HG03457 (cell line): ENCODE data around the gene NTN1.
"Not testable (repeated sequence)": the region's sequence is repeated elsewhere in the genome, so short reads cannot be mapped to it uniquely, and the experiment has no call there.

Source experiments
- ATAC-seq: cut with Tn5 transposase; IDR thresholded peaks from one replicate; pipeline ENCODE4 v1.9.1; 2021; ENCODE audit warnings: moderate number of reproducible peaks; ENCODE audit not compliant: unreplicated experiment

Gene NTN1

DNA sequence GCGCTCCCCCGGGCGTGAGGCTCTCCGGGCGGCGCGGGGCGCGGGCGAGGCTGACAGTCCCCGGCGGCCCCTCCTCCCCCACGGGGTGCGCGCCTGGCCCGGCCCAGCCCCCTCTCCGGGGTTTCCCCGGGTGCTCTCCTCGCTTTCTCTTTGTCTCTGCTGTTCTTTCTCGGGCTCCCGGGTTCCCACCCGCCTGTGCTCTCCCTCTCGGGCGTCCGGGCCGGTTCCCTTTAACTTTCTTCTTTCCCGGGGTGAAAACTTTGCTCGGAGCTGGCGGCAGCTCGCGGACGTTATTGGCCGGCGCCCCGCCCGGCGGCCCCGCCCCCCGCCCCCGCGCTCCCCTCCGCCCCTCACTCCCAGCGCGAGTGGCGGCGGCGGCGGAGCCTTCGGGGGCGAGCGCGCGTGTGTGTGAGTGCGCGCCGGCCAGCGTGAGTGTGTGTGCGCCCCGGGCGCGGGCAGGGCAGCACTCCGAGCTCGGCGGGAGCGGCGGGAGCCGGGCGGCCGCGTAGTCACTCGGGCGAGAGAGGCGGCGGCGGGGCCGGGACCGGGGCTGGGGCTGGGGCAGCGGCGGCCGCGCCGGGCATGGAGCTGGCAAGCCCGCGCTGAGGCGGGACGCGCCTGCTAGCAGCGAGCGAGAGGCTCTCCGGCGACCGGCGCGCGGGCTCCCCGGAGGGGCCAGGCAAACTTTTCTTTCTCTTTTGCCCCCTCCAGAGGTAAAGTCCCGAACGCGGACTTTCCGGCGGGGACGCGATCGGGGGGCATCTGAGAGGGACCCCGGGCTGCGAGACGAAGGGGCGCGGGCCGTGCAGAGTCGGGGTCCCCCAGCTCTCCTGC is at the start of gene NTN1:
Gene NTN1, plus strand, starts transcription at position 353 of the 834 bp plus-strand sequence. CDS start 864 bp downstream, outside the sequence.
- ATAC-seq, result no peak

DNA sequence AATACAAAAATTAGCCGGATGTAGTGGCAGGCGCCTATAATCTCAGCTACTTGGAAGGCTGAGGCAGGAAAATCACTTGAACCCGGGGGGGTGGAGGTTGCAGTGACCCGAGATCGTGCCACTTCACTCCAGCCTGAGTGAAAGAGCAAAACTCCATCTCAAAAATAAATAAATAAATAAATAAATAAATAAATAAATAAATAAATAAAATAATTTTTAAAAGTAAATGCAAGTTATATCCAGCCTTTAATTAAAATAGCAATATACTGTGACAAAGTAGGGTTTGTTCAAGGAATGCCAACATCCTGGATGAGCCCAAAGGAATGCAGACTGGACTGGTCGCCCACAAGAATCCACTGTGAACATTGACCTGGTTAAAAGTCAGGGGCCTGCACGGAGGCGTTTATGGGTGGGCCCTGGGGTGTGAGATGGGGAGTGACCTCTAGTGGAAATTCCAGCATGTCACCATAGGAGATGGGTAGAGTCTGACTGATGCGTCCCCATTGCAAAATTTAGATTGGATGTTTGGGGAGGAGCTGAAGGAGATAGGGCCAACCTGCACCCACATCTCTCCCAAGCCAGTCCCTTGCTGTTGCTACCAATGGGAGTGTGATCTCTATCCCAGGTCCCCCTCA is 46.1 kb upstream of the NTN1 start:
- ATAC-seq, result no peak

DNA sequence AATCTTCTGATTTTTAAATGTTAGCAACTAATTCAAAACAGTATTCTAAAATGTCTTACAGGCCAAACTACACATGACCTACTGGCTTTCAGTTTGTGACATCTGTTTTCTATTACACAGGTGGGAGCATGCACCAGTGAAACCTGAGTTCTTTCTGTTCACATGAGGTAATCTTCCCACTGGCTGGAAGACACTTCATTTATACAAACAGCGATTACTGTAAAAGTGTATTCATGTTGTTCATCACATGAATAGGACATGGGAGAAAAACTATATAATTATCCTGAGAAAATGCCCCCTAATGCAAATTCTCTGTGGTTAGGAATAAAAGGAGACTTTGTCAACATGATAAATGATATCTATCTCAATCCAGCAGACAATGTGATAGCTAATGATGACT is 44.7 kb upstream of the NTN1 start:
- ATAC-seq, result no peak

DNA sequence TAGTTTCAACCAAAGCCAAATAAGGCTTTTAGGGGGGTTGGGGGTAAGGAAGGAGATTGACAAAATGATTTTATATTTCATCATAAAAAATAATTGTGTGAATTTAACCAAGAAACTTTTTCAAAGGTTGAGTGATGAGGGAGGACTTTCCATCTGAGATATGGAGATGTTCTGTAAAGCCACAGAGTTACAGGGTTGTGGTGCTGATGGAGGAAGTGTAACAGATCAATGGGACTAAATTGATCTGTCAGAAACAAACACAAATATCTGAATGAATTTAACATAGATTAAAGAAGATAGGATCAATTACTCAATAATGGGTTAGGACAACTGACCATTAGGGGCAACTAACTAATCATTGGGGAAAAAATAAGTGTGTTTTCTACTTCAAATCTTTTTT is 41.6 kb upstream of the NTN1 start:
- ATAC-seq, result no peak

- no peak for ATAC-seq
These were observed 39.9 kb upstream of the NTN1 start for GRCh38 chr17:8981443-8981842.

DNA sequence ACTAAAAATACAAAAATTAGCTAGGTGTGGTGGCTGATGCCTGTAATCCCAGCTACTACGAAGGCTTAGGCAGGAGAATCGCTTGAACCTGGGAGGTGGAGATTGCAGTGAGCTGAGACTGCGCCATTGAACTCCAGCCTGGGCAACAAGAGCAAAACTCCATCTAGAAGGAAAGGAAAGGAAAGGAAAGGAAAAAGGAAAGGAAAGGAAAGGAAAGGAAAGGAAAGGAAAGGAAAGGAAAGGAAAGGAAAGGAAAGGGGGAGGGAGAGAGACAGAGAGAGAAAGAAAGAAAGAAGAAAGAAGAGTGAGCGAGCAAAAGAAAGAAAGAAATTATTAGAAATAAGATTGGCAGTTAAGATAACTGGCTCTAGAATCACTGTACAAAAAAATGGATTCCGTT is 37.1 kb upstream of the NTN1 start:
- ATAC-seq, result not testable (repeated sequence)

- no peak for ATAC-seq
These were observed 36.1 kb upstream of the NTN1 start for GRCh38 chr17:8985054-8985701.

- no peak for ATAC-seq
These were observed 35.0 kb upstream of the NTN1 start for GRCh38 chr17:8986295-8986694.

DNA sequence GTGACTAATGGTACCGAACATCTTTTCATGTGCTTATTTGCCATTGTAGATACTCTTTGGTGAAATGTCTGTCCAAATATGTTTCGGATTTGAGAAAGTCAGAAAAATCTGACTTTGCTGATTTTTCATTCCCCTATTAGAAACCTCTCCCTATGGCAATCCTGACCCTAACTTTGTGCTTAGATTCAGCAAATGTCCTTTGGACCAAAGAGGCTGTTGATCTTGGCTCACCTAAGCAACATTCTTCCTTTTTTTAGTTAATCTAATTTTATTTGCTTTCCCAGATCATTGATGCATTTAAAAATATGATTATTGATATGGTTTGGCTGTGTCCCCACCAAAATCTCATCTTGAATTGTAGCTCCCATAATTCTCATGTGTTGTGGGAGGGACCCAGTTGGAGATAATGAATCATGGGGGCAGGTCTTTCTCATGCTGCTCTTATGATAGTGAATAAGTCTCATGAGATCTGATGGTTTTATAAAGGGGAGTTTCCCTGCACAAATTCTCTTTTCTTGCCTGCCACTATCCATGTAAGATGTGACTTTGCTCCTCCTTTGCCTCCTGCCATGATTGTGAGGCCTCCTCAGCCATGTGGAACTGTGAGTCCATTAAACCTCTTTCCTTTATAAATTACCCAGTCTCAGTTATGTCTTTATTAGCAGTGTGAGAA is 32.9 kb upstream of the NTN1 start:
- not testable (repeated sequence) for ATAC-seq

DNA sequence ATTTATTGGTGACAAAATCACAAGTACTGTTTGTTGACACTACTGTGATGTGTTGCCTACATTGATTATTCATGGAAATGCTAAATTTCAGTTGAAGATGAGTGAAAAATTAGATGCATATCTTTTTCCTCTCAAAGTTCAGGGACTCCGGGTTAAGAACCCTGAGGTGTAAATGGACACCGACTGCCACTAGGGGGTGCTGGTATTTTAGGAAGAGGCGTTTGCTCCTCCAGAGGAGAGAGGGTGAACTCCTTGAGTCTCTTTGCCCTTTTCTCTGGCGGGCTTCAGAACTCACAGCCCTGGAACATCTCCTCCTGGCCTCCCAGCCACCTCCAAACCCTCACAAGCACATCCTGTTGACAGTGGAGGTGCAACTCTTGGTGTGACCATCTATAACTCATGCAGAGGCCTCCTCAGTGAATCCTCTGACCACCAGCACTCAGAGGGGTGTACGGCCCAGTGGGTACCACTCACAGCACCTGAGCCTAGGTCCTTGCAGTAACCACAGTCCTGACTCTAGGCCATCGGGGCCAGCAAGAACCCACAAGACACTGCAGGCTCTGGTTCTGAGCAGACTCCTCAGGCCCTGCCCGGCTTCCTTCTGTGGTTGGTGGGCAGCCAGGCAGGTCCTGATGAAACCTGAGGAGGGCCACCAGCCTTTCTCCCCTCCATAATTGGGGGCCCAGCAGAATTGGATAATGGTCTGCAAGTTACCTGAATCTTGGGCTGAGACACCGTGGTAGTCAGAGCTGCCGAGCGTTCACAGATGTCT is 29.6 kb upstream of the NTN1 start:
- ATAC-seq, result no peak

- no peak for ATAC-seq
These were observed 27.0 kb upstream of the NTN1 start for GRCh38 chr17:8994319-8994718.

- no peak for ATAC-seq
These were observed 25.6 kb upstream of the NTN1 start for GRCh38 chr17:8995711-8996110.

GRCh38 chr17:8997994-8998628 is 23.2 kb upstream of the NTN1 start:
- ATAC-seq, result no peak

DNA sequence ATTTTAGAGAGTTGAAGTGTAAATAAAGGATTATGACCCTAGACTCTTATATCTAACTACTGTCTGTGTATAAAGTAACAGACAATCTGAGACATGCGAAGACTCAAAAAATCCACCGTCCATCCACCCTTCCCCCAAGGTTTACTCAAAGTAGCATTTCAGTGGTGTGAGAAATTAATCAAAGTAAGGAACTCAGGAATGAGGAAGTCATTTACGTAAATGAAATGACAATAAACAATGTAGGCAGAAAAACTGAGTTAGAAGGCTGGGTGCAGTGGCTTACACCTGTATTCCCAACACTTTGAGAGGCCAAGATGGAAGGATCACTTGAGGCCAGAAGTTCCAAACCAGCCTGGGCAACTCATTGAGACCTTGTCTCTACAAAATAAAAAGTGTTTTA is 19.8 kb upstream of the NTN1 start:
- ATAC-seq, result no peak

DNA sequence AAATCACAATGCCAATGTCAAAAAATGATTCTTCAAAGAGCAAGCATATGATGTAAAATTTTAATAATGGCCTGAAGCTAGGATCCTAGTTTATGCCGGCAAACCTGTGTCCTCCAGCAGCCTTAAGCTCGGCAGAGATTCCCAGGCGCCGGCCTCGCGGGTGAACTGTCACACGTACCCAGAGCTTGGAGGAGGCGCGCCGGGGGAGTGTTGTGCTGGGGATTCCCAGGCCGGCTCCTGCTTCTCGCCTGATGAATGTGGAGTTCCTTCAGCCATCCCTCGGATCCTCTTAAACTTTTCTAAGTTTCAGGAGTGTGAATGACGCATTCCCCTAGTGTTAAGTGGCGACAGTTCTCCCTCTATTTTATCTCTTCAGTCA is 19.1 kb upstream of the NTN1 start:
- ATAC-seq, result no peak

GRCh38 chr17:9002606-9003354 is 18.5 kb upstream of the NTN1 start:
- ATAC-seq, result no peak

GRCh38 chr17:9003355-9004131 is 17.8 kb upstream of the NTN1 start:
- ATAC-seq, result no peak

- no peak for ATAC-seq
These were observed 17.0 kb upstream of the NTN1 start for GRCh38 chr17:9004132-9004960.
